ENCODE results near the gene ABHD6. TPM values are rescaled to one million over a fixed set of nuclear protein-coding genes. Genes with fewer than 3 reads are reported as not detected.

ABHD6 gene
- total and polyA plus RNA-seq, 9 of the 15 experiments (the other 6 are each of a cell fraction or from before 2014, with no cell fraction given) = 0.53 to 3.6 (median 2.5) TPM

DNA sequence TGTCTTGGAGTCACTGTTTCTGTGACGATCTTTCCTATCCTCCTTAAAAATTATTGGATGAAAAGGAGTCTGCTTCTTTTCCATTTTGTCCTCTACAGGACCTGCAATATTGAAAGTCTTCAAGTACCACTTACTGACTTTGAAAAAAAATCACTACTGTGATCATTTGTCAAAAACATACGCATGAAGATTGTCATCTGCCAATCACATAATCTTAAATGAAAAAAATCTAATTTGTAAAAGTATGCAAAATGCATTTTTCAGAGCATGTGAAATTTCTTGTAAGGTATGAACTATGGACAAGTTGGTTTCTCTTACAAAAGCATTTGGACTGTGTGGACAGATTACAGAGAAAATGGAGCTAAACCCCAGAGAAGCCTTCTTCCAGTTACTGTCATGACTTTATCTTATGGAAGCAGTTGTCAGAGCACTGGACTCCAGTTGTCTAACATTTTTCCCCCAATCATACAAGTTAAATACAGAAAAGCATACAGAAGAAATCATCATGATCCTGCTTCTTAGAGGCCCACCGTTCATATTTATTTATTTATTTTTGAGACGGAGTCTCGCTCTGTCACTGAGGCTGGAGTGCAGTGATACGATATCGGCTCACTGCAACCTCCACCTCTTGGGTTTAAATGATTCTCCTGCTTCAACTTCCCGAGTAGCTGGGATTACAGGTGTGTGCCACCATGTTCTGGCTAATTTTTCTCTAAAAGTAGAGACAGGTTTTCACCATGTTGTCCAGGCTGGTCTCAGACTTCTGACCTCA lies 91.7 kb downstream of the ABHD6 start (continued):
- TF ChIP-seq RBM34 (IDR thresholded peaks at IDR 0.05; ENCODE audit: borderline replicate concordance, insufficient read depth, low read length) = no peak
- TF ChIP-seq ESRRA (IDR thresholded peaks at IDR 0.05; ENCODE audit: borderline replicate concordance, low read depth) = no peak
- no peak for TF ChIP-seq KLF10 (CRISPR knock-in tag; IDR thresholded peaks at IDR 0.05)
- no peak for TF ChIP-seq MYBL2 (IDR thresholded peaks at IDR 0.05; ENCODE audit: low read depth)
- TF ChIP-seq MYBL2 (CRISPR knock-in tag; IDR thresholded peaks at IDR 0.05; ENCODE audit: borderline replicate concordance) = no peak
- no peak for TF ChIP-seq BRD9 (IDR thresholded peaks at IDR 0.05; ENCODE audit: low read depth, partially characterized antibody)
- TF ChIP-seq LEF1 (IDR thresholded peaks at IDR 0.05) = 0 out of 2 replicates have a peak, but pooled peaks have one; percentile 36
- no peak for TF ChIP-seq CC2D1A (IDR thresholded peaks at IDR 0.05)
- no peak for TF ChIP-seq TRIM24 (IDR thresholded peaks at IDR 0.05)
- TF ChIP-seq ZFX (CRISPR knock-in tag; IDR thresholded peaks at IDR 0.05) = no peak
- TF ChIP-seq, protein P1, sequence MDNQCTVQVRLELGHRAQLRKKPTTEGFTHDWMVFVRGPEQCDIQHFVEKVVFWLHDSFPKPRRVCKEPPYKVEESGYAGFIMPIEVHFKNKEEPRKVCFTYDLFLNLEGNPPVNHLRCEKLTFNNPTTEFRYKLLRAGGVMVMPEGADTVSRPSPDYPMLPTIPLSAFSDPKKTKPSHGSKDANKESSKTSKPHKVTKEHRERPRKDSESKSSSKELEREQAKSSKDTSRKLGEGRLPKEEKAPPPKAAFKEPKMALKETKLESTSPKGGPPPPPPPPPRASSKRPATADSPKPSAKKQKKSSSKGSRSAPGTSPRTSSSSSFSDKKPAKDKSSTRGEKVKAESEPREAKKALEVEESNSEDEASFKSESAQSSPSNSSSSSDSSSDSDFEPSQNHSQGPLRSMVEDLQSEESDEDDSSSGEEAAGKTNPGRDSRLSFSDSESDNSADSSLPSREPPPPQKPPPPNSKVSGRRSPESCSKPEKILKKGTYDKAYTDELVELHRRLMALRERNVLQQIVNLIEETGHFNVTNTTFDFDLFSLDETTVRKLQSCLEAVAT (IDR thresholded peaks at IDR 0.05) = no peak
- TF ChIP-seq ZNF644 (tag; IDR thresholded peaks at IDR 0.05; ENCODE audit: low read depth) = no peak
- TF ChIP-seq ZNF764 (CRISPR knock-in tag; IDR thresholded peaks at IDR 0.05; ENCODE audit: low read depth) = no peak
- TF ChIP-seq, protein P2, sequence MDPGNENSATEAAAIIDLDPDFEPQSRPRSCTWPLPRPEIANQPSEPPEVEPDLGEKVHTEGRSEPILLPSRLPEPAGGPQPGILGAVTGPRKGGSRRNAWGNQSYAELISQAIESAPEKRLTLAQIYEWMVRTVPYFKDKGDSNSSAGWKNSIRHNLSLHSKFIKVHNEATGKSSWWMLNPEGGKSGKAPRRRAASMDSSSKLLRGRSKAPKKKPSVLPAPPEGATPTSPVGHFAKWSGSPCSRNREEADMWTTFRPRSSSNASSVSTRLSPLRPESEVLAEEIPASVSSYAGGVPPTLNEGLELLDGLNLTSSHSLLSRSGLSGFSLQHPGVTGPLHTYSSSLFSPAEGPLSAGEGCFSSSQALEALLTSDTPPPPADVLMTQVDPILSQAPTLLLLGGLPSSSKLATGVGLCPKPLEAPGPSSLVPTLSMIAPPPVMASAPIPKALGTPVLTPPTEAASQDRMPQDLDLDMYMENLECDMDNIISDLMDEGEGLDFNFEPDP (CRISPR knock-in tag; IDR thresholded peaks at IDR 0.05) = no peak
- no peak for TF ChIP-seq LARP7 (IDR thresholded peaks at IDR 0.05)
- no peak for TF ChIP-seq RBM17 (IDR thresholded peaks at IDR 0.05; ENCODE audit: borderline replicate concordance, low read depth, low read length)
- TF ChIP-seq ZFP36 (IDR thresholded peaks at IDR 0.05; ENCODE audit: low read depth, low read length, partially characterized antibody) = no peak
- TF ChIP-seq, protein P3, sequence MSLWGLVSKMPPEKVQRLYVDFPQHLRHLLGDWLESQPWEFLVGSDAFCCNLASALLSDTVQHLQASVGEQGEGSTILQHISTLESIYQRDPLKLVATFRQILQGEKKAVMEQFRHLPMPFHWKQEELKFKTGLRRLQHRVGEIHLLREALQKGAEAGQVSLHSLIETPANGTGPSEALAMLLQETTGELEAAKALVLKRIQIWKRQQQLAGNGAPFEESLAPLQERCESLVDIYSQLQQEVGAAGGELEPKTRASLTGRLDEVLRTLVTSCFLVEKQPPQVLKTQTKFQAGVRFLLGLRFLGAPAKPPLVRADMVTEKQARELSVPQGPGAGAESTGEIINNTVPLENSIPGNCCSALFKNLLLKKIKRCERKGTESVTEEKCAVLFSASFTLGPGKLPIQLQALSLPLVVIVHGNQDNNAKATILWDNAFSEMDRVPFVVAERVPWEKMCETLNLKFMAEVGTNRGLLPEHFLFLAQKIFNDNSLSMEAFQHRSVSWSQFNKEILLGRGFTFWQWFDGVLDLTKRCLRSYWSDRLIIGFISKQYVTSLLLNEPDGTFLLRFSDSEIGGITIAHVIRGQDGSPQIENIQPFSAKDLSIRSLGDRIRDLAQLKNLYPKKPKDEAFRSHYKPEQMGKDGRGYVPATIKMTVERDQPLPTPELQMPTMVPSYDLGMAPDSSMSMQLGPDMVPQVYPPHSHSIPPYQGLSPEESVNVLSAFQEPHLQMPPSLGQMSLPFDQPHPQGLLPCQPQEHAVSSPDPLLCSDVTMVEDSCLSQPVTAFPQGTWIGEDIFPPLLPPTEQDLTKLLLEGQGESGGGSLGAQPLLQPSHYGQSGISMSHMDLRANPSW (CRISPR knock-in tag; IDR thresholded peaks at IDR 0.05) = no peak
- TF ChIP-seq PTTG1 (tag; IDR thresholded peaks at IDR 0.05; ENCODE audit: low read depth) = no peak
- TF ChIP-seq PRPF4 (IDR thresholded peaks at IDR 0.05; ENCODE audit: insufficient read depth, low read depth, low read length, poor library complexity, severe bottlenecking) = no peak
- peak; percentile 82 for TF ChIP-seq ARID1B (IDR thresholded peaks at IDR 0.05)
- peak; percentile 82 for TF ChIP-seq CBFA2T3 (IDR thresholded peaks at IDR 0.05)
- no peak for TF ChIP-seq KLF6 (CRISPR knock-in tag; IDR thresholded peaks at IDR 0.05; ENCODE audit: borderline replicate concordance)
- TF ChIP-seq JUNB (CRISPR knock-in tag; conservative IDR thresholded peaks at IDR 0.05) = no peak
- TF ChIP-seq ZNF76 (CRISPR knock-in tag; IDR thresholded peaks at IDR 0.05; ENCODE audit: borderline replicate concordance) = no peak
- no peak for TF ChIP-seq ZNF79 (CRISPR knock-in tag; IDR thresholded peaks at IDR 0.05; ENCODE audit: low read depth)

Data from K562 (cell line).